Liver (tissue), 9 donors: ENCODE results near the gene RAD23B. TPM values are rescaled to one million over a fixed set of nuclear protein-coding genes. Genes with fewer than 3 reads are reported as not detected.

Experiments
- DNase-seq: peaks from one replicate; pipeline ENCODE4 v3.0.0-alpha.2; 2017; ENCODE audit warnings: low spot score
- H3K27ac ChIP-seq, 2 donors: one replicate each; pipeline ENCODE4 v1.7.0; 2013; ENCODE audit warnings: inconsistent platforms in 2 of 2, low read length in 2 of 2, control low read depth in 1 of 2, low read depth in 1 of 2, mild to moderate bottlenecking in 1 of 2
- H3K27me3 ChIP-seq, 4 donors: one replicate each; pipeline versions ENCODE4 v1.6.1 to v1.7.0; 2013; ENCODE audit warnings: low read length in 3 of 4, inconsistent platforms in 1 of 4, mild to moderate bottlenecking in 1 of 4, moderate library complexity in 1 of 4; ENCODE audit not compliant: control insufficient read depth in 4 of 4, insufficient read depth in 4 of 4
- H3K36me3 ChIP-seq, 4 donors: one replicate each; pipeline versions ENCODE4 v1.6.1 to v1.7.0; 2013; ENCODE audit warnings: low read length in 3 of 4, mild to moderate bottlenecking in 3 of 4, low read depth in 1 of 4, moderate library complexity in 1 of 4; ENCODE audit not compliant: control insufficient read depth in 4 of 4, insufficient read depth in 3 of 4
- H3K4me1 ChIP-seq, 4 donors: one replicate each; pipeline versions ENCODE4 v1.6.1 to v1.7.0; 2013; ENCODE audit warnings: low read length in 3 of 4, mild to moderate bottlenecking in 3 of 4, moderate library complexity in 1 of 4; ENCODE audit not compliant: control insufficient read depth in 4 of 4, insufficient read depth in 4 of 4
- H3K4me3 ChIP-seq, 3 donors: one replicate each; pipeline versions ENCODE4 v1.6.1 to v1.7.0; 2013; ENCODE audit warnings: low read length in 3 of 3, control low read depth in 1 of 3, low read depth in 1 of 3, mild to moderate bottlenecking in 1 of 3
- H3K9ac ChIP-seq, 2 donors: one replicate each; pipeline ENCODE4 v1.7.0; 2013; ENCODE audit warnings: low read length in 2 of 2, mild to moderate bottlenecking in 2 of 2, moderate library complexity in 2 of 2, control low read depth in 1 of 2, low read depth in 1 of 2
- H3K9me3 ChIP-seq, 4 donors: one replicate each; pipeline versions ENCODE4 v1.6.1 to v1.7.0; 2013; ENCODE audit warnings: low read length in 3 of 4; ENCODE audit not compliant: control insufficient read depth in 4 of 4
- EGR1 ChIP-seq, 2 donors: IDR thresholded peaks; 2 replicates each; pipeline ENCODE4 v1.6.1; 2016 to 2018; ENCODE audit warnings: antibody characterized with exemption in 2 of 2, low read depth in 2 of 2
- FOXA1 ChIP-seq: IDR thresholded peaks from 2 replicates; pipeline ENCODE4 v1.6.1; 2016; ENCODE audit warnings: antibody characterized with exemption
- FOXA2 ChIP-seq: IDR thresholded peaks from 2 replicates; pipeline ENCODE4 v1.6.1; 2016; ENCODE audit warnings: antibody characterized with exemption
- GABPA ChIP-seq, 2 donors: IDR thresholded peaks in 1 of 2; conservative IDR thresholded peaks in 1 of 2; 2 replicates each; pipeline ENCODE4 v1.6.1; 2016; ENCODE audit warnings: antibody characterized with exemption in 2 of 2, mild to moderate bottlenecking in 1 of 2, moderate library complexity in 1 of 2
- HNF4A ChIP-seq, 2 donors: conservative IDR thresholded peaks; 2 replicates each; pipeline ENCODE4 v1.6.1; 2016; ENCODE audit warnings: antibody characterized with exemption in 2 of 2, mild to moderate bottlenecking in 2 of 2
- HNF4G ChIP-seq: IDR thresholded peaks from 2 replicates; pipeline ENCODE4 v1.6.1; 2016; ENCODE audit warnings: antibody characterized with exemption
- JUND ChIP-seq, 2 donors: IDR thresholded peaks; 2 replicates each; pipeline ENCODE4 v1.6.1; 2016; ENCODE audit warnings: antibody characterized with exemption in 2 of 2
- NR2F2 ChIP-seq: IDR thresholded peaks from 2 replicates; pipeline ENCODE4 v1.6.1; 2016; ENCODE audit warnings: antibody characterized with exemption
- RAD21 ChIP-seq, 2 donors: IDR thresholded peaks; 2 replicates each; pipeline ENCODE4 v1.6.1; 2016; ENCODE audit warnings: antibody characterized with exemption in 2 of 2, mild to moderate bottlenecking in 2 of 2
- RXRA ChIP-seq, 2 donors: IDR thresholded peaks; 2 replicates each; pipeline ENCODE4 v1.6.1; 2017 to 2018; ENCODE audit warnings: antibody characterized with exemption in 2 of 2, mild to moderate bottlenecking in 1 of 2
- SP1 ChIP-seq: IDR thresholded peaks from 2 replicates; pipeline ENCODE4 v1.6.1; 2018; ENCODE audit warnings: antibody characterized with exemption, mild to moderate bottlenecking
- TAF1 ChIP-seq: conservative IDR thresholded peaks from 2 replicates; pipeline ENCODE4 v1.6.1; 2016; ENCODE audit warnings: antibody characterized with exemption, mild to moderate bottlenecking
- YY1 ChIP-seq: IDR thresholded peaks from 2 replicates; pipeline ENCODE4 v1.6.1; 2016; ENCODE audit warnings: antibody characterized with exemption, mild to moderate bottlenecking
- WGBS: extraction: QIAGEN DNeasy Blood & Tissue Kit; methylation state at CpG from one replicate; pipeline ENCODE4 v1.1.7; 2013; 5-methylcytosine and 5-hydroxymethylcytosine counted together
- polyA plus RNA-seq, 2 donors: library from polyadenylated mRNA; stranded (reverse) in 1 of 2; unstranded in 1 of 2; fragments of 200-250 nt in 1 of 2; fragments of >200 nt in 1 of 2; fragmentation: Nextera tagmentation in 1 of 2; extraction: Ambion mirVana in 1 of 2; gene quantifications; one replicate each; pipeline versions ENCODE4 v1.2.1 to v1.2.3, GENCODE V29; 2013 to 2015
- total RNA-seq, 2 donors: library from RNA; depleted of rRNA; stranded (reverse); fragments of >200 nt; gene quantifications; one replicate each; pipeline ENCODE4 v1.2.3, GENCODE V29; 2014
- TF ChIP-seq, protein P1 (sequence below): IDR thresholded peaks from 2 replicates; pipeline ENCODE4 v1.6.1; 2016; ENCODE audit warnings: antibody characterized with exemption
- TF ChIP-seq, protein P2 (sequence below): IDR thresholded peaks from 2 replicates; pipeline ENCODE4 v1.6.1; 2016; ENCODE audit warnings: antibody characterized with exemption, mild to moderate bottlenecking
- TF ChIP-seq, protein P3 (sequence below): IDR thresholded peaks from 2 replicates; pipeline ENCODE4 v1.6.1; 2016; ENCODE audit warnings: antibody characterized with exemption
- TF ChIP-seq, protein P4 (sequence below): IDR thresholded peaks from 2 replicates; pipeline ENCODE4 v1.6.1; 2016; ENCODE audit warnings: antibody characterized with exemption
- TF ChIP-seq, protein P5 (sequence below): fragments of 150-350 bp; IDR thresholded peaks from 2 replicates; pipeline ENCODE4 v1.5.1; 2017; ENCODE audit warnings: improper control_type of control experiment, low read depth, low read length; ENCODE audit not compliant: missing input control
- donor health status: healthy.
- donor health status: healthy.
- donor health status: healthy.
- donor health status: healthy.
- donor health status: healthy.

The RAD23B gene
- total and polyA plus RNA-seq, 4 donors, result 13.6 to 101 (median 61.6) TPM

DNA sequence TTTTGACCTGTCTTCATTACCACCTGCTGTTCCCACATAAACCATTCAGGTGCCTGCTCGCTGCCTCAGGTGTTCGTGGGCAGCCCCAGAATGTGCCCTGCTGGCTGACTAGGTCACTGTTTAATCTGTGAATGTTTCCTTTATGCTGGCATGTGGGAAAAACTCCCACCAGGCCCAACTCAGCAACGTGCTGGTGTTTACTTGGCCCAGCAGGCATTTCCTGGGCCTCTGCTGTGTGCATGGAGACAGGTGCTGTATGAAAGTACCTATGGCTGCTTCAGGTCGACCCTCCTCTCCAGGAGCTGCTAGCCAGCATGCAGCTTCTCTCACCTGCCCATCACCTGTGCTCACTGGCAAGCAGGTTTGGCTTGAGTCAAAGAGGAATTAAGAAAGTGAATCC, 65.8 kb downstream of the RAD23B start:
- peak; percentile 27 for DNase-seq
- H3K27me3 ChIP-seq, result no peaks in the 10 kb centered on the region
- WGBS, result 44% methylated on average over 4 of the region's 4 CpGs

DNA sequence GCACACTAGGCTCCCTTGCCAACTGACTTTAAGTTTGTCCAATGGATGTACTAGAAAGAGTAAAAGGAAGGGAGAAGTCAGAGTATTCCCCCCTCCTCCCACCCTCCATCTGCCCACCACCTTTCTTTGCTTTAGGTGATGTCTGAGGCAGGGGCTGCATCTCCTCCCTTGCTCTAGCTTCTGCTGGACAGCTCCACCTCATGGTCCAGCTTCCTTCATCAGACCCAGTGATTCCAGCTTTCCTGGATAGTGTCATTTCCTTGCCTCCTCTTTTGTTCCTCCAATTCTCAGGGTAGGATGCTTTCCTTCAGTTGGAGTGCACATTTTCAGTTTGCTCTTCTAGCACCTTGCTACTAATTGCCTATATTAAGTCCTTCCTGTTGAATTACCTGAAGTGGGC, 67.4 kb downstream of the RAD23B start:
- H3K4me1 ChIP-seq, result no peaks in the 10 kb centered on the region
- no peak overlapping the region for H3K4me3 ChIP-seq
- H3K27me3 ChIP-seq, result no peaks in the 10 kb centered on the region
- H3K9ac ChIP-seq, result no peak overlapping the region
- no peak for DNase-seq
- H3K27ac ChIP-seq, result no peak overlapping the region
- TF ChIP-seq, protein P1, sequence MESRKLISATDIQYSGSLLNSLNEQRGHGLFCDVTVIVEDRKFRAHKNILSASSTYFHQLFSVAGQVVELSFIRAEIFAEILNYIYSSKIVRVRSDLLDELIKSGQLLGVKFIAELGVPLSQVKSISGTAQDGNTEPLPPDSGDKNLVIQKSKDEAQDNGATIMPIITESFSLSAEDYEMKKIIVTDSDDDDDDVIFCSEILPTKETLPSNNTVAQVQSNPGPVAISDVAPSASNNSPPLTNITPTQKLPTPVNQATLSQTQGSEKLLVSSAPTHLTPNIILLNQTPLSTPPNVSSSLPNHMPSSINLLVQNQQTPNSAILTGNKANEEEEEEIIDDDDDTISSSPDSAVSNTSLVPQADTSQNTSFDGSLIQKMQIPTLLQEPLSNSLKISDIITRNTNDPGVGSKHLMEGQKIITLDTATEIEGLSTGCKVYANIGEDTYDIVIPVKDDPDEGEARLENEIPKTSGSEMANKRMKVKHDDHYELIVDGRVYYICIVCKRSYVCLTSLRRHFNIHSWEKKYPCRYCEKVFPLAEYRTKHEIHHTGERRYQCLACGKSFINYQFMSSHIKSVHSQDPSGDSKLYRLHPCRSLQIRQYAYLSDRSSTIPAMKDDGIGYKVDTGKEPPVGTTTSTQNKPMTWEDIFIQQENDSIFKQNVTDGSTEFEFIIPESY, result no peak
- TF ChIP-seq RAD21 (IDR thresholded peaks at IDR 0.05), result no peak
- TF ChIP-seq, protein P2, sequence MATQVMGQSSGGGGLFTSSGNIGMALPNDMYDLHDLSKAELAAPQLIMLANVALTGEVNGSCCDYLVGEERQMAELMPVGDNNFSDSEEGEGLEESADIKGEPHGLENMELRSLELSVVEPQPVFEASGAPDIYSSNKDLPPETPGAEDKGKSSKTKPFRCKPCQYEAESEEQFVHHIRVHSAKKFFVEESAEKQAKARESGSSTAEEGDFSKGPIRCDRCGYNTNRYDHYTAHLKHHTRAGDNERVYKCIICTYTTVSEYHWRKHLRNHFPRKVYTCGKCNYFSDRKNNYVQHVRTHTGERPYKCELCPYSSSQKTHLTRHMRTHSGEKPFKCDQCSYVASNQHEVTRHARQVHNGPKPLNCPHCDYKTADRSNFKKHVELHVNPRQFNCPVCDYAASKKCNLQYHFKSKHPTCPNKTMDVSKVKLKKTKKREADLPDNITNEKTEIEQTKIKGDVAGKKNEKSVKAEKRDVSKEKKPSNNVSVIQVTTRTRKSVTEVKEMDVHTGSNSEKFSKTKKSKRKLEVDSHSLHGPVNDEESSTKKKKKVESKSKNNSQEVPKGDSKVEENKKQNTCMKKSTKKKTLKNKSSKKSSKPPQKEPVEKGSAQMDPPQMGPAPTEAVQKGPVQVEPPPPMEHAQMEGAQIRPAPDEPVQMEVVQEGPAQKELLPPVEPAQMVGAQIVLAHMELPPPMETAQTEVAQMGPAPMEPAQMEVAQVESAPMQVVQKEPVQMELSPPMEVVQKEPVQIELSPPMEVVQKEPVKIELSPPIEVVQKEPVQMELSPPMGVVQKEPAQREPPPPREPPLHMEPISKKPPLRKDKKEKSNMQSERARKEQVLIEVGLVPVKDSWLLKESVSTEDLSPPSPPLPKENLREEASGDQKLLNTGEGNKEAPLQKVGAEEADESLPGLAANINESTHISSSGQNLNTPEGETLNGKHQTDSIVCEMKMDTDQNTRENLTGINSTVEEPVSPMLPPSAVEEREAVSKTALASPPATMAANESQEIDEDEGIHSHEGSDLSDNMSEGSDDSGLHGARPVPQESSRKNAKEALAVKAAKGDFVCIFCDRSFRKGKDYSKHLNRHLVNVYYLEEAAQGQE, result no peak
- no peak for TF ChIP-seq NR2F2
- no peak for TF ChIP-seq FOXA1
- TF ChIP-seq HNF4G, result no peak
- TF ChIP-seq HNF4A (conservative IDR thresholded peaks at IDR 0.05), result no peak
- no peak for TF ChIP-seq FOXA2
- TF ChIP-seq, protein P3, sequence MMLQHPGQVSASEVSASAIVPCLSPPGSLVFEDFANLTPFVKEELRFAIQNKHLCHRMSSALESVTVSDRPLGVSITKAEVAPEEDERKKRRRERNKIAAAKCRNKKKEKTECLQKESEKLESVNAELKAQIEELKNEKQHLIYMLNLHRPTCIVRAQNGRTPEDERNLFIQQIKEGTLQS, result no peak
- TF ChIP-seq EGR1 (IDR thresholded peaks at IDR 0.05; ENCODE audit: low read depth in 2 of 2), result no peak
- TF ChIP-seq, protein P4, sequence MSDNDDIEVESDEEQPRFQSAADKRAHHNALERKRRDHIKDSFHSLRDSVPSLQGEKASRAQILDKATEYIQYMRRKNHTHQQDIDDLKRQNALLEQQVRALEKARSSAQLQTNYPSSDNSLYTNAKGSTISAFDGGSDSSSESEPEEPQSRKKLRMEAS, result no peak
- TF ChIP-seq TAF1, result no peak
- TF ChIP-seq, protein P5, sequence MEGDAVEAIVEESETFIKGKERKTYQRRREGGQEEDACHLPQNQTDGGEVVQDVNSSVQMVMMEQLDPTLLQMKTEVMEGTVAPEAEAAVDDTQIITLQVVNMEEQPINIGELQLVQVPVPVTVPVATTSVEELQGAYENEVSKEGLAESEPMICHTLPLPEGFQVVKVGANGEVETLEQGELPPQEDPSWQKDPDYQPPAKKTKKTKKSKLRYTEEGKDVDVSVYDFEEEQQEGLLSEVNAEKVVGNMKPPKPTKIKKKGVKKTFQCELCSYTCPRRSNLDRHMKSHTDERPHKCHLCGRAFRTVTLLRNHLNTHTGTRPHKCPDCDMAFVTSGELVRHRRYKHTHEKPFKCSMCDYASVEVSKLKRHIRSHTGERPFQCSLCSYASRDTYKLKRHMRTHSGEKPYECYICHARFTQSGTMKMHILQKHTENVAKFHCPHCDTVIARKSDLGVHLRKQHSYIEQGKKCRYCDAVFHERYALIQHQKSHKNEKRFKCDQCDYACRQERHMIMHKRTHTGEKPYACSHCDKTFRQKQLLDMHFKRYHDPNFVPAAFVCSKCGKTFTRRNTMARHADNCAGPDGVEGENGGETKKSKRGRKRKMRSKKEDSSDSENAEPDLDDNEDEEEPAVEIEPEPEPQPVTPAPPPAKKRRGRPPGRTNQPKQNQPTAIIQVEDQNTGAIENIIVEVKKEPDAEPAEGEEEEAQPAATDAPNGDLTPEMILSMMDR, result no peak
- TF ChIP-seq SP1, result no peak
- no peak for TF ChIP-seq RXRA (IDR thresholded peaks at IDR 0.05)
- no peak for TF ChIP-seq YY1
- TF ChIP-seq JUND (IDR thresholded peaks at IDR 0.05), result no peak
- no peak for TF ChIP-seq GABPA (IDR thresholded peaks at IDR 0.05 in 1 of 2, conservative IDR thresholded peaks at IDR 0.05 in 1 of 2)
- peaks cover 0 to 2% (median 0%) of the 10 kb centered on the region in 4 donors for H3K9me3 ChIP-seq
- no peaks in the 10 kb centered on the region for H3K36me3 ChIP-seq

More for the DNA sequence above, 65.8 kb downstream of the RAD23B start:
- Histone ChIP-seq H3K4me3 (no peak overlapping the region), H3K4me1 (no peaks in the 10 kb centered on the region), H3K27ac (no peak overlapping the region), H3K36me3 (no peaks in the 10 kb centered on the region), H3K9ac (no peak overlapping the region), H3K9me3 (peaks cover 0 to 2% (median 0%) of the 10 kb centered on the region in 4 donors)
- TF ChIP-seq FOXA1 (no peak), GABPA (IDR thresholded peaks at IDR 0.05 in 1 of 2, conservative IDR thresholded peaks at IDR 0.05 in 1 of 2) (no peak), HNF4G (no peak), YY1 (no peak)
- TF ChIP-seq, protein P5, result no peak
- TF ChIP-seq, protein P4, result no peak
